IPS-18c (cell line): ENCODE results near the gene FILIP1L.

Experiments used
- H3K4me3 ChIP-seq: 2 replicates; pipeline ENCODE4 v1.7.0; 2013; ENCODE audit warnings: low read depth, mild to moderate bottlenecking, low read length, moderate library complexity; ENCODE audit not compliant: insufficient read depth
- H3K9me3 ChIP-seq: one replicate; pipeline ENCODE4 v1.6.1; 2013; ENCODE audit warnings: mild to moderate bottlenecking, low read length, moderate library complexity; ENCODE audit not compliant: control insufficient read depth, insufficient read depth

Gene FILIP1L

DNA sequence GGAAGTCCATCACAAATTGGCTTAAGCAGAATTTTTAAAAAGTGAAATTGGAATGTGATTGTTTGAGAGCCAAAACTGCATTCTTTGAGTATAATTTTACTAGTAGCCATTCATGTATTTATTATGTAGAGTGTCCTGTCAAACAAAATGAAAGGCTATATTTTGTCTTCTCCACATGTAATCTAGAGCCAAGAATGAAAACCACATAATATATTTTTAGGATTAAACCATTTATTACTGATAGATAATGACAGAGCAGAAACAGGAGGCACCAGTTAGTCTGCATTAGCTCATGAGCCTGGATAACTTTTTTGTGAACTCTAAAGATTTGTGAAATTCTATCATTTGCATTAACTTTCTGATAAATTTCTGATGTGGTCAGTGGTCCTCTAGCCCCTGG, 130.2 kb downstream of the FILIP1L start:
- no peaks in the 10 kb centered on the region for H3K9me3 ChIP-seq
- H3K4me3 ChIP-seq = no peak overlapping the region

DNA sequence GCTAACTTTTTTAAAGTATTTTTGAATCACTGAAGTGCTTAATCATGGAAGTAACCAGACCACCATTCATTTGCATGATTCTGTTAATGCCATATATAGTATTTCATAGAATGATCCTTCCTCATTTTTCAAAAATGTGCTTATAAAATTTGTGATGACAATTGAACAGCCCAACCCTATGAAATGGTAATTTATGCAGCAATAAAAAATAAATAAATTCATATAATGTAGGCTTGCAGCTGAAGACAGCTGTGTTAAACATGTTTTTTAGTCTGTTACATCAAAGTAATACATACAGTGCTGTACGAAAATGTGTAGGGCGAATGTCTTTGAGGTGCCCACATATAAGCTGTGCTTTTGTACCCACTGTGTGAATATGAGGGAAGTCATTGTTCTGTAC, 131.7 kb downstream of the FILIP1L start:
- H3K9me3 ChIP-seq = no peaks in the 10 kb centered on the region
- H3K4me3 ChIP-seq = no peak overlapping the region

DNA sequence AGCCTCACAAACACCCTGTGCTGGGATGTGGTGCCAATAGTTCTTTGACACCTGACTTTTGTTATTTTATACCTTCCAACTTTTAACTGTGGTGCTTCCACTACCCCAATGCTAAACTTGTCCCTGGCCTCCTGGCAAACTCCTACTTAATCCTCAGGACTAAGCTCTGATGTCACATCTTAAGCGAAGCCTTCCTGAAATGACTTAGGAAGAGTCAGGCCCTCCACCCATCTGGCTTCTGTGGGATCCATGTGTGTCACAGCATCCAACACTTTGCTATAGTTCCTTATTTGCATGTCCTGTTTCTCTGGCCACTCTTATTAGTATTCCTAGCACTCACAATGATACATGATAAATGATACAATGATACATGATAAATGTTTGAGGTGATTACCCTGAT, 133.2 kb downstream of the FILIP1L start:
- no peaks in the 10 kb centered on the region for H3K9me3 ChIP-seq
- no peak overlapping the region for H3K4me3 ChIP-seq

GRCh38 chr3:99980606-99981005, 133.7 kb downstream of the FILIP1L start:
- Histone ChIP-seq H3K4me3 (no peak overlapping the region), H3K9me3 (no peaks in the 10 kb centered on the region)

- H3K9me3 ChIP-seq = no peaks in the 10 kb centered on the region
- H3K4me3 ChIP-seq = no peak overlapping the region
These were observed 136.1 kb downstream of the FILIP1L start for GRCh38 chr3:99978221-99978620.

DNA sequence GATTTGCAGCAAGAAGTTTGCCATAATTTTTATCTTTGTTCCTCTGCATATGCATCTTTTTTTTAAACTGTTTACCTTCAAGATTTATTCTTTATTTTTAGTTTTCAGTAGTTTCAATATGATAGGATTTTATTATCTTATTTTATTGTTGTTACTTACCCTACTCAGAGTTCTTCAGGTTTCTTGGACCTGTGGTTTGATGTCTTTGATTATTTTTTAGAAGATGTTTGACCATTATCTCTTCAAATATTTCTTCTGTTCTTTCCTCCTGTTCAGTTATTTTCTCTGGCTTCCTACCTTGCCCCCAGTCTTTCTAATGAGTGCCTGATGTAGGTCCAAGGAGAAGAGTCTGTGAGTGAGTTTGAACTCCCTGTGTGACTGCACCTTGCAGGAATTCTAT, 137.7 kb downstream of the FILIP1L start:
- Histone ChIP-seq H3K4me3 (no peak overlapping the region), H3K9me3 (no peaks in the 10 kb centered on the region)

GRCh38 chr3:99974989-99975388, 139.3 kb downstream of the FILIP1L start:
- no peak overlapping the region for H3K4me3 ChIP-seq
- no peaks in the 10 kb centered on the region for H3K9me3 ChIP-seq

GRCh38 chr3:99972380-99973104, 141.8 kb downstream of the FILIP1L start:
- Histone ChIP-seq H3K9me3 (no peaks in the 10 kb centered on the region), H3K4me3 (no peak overlapping the region)

DNA sequence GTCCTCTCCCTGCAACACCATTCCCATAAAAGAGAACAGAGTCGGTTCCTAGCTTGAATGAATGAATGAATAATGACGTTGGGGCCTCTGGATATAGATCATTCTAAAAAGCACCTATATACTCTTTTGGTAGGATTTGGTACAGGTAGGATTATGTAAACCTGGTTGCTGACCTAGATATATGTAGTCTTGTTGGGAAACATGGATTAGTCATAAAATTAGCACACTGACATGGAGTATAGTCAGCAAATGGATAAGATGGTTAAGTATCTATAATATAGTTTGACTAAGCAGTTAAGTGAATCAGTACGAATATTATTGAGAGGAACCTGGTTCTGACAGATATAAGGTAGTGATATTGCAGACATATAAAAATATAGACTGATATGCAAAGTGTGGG, 142.5 kb downstream of the FILIP1L start:
- no peaks in the 10 kb centered on the region for H3K9me3 ChIP-seq
- no peak overlapping the region for H3K4me3 ChIP-seq

GRCh38 chr3:99970198-99970597, 144.1 kb downstream of the FILIP1L start:
- H3K9me3 ChIP-seq = no peaks in the 10 kb centered on the region
- no peak overlapping the region for H3K4me3 ChIP-seq

GRCh38 chr3:99969136-99969535, 145.2 kb downstream of the FILIP1L start:
- Histone ChIP-seq H3K4me3 (no peak overlapping the region), H3K9me3 (no peaks in the 10 kb centered on the region)

DNA sequence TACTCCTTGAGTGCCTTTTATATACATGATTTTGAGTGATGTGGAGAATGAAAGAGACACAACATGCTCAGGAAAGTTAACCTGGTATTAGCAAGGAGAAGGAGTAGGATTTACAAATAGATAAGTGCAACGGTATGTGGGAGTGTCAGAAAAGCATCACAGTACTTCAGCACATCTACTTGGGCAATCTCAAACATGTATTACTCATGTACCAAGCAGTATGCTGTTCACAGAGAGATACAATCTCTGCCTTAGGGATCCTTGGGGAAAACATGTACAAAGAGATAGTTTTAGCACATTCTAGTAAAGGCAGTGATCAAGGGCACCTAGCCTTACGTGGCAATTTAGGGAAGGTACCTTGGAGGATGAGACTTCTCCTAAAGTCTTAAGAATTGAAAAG, 146.5 kb downstream of the FILIP1L start:
- H3K4me3 ChIP-seq = no peak overlapping the region
- H3K9me3 ChIP-seq = no peaks in the 10 kb centered on the region

GRCh38 chr3:99966662-99967416, 147.5 kb downstream of the FILIP1L start:
- no peaks in the 10 kb centered on the region for H3K9me3 ChIP-seq
- no peak overlapping the region for H3K4me3 ChIP-seq

DNA sequence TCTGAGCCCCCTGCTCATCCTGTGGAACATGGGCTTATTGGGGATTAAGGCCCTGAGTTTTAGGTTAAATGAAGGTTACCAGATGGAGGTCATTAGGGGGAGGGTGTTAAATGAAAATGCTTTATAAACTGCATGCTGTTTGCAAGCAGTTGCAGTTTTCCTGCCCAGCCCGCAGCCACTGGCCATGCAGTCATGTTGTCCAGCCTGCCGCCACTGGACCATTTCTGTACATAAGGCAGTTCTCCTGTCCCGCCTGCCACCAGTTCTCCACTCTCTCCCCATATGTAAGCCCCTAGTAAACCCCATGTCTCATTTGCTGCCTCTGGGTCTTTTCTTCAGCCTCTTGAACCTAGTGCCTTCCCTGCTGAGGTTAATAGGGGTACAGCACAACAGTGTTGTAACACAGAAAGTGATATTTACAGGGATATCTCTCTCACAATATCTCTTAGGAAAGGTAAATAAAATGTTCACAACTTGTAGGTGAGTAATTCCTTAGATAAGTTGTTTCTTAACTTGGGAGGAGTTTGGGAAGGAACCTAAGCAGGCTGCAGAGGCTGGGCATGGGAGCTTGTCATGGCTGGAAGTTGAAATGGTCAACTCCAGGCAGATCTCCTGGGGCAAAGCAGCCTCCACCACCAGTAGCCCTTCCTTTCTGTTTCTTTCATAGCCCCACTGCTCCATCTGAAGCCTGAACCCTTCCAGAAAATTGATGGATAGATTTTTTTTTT, 148.5 kb downstream of the FILIP1L start:
- no peaks in the 10 kb centered on the region for H3K9me3 ChIP-seq
- H3K4me3 ChIP-seq = no peak overlapping the region

GRCh38 chr3:99965077-99965476, 149.2 kb downstream of the FILIP1L start:
- Histone ChIP-seq H3K4me3 (no peak overlapping the region), H3K9me3 (no peaks in the 10 kb centered on the region)

DNA sequence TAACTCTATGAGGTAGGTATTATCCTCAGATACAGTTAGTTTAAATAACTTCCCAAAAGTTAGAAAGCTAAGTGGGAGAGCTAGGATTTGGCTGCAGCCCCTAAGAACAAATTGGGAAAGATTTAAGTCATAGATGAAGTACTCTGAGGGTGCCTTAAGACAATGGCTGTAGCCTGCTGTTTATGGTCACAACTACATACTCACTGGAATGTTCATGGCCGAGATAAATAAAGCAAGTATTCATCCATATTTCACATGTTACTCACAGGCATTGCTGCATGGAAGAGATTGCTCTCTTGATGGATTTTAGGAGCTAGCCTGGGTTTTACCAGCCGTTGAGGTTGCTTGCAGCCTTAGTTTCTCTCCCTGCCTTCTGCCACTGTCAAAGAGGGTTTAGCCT, 151.6 kb downstream of the FILIP1L start:
- Histone ChIP-seq H3K4me3 (no peak overlapping the region), H3K9me3 (no peaks in the 10 kb centered on the region)

DNA sequence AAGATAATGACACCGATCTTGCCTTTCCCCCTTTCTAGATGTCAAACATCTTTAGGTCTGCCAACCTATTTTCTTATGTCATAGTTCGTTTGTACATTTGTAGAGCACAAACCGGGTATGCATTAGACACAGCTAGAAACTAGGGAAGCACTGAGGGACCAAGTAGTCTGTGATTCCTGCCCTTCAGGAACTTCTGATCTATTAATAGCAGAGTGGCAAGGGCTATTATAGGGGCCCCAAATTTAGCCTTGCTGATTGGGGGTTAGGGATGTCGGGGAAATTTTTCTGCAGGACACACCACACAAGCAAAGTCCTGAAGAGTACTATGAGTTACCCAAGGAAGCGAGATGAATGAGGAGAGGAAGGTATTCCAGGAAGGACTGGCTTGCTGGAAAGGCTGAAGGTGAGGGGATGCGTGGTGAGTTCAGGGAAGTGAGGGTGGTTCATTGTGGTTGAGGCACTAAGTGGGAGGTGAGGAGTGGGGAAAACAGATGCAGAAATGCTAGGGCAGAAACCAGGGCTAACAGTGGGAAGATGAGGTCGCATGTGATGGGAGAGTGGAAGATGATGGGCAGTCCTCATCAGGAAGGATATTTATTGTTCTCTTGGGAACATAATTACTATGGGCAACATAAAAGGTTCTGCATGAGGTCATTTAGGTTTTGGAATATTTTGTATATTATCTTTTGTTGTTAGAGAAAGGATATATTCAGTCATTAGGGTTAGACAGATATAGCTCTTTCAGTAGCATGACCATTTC, 152.4 kb downstream of the FILIP1L start:
- no peaks in the 10 kb centered on the region for H3K9me3 ChIP-seq
- no peak overlapping the region for H3K4me3 ChIP-seq
